T1000 (cell line): Measurements from ENCODE around the gene ERMARD.

Experiments used
- DNase-seq: peaks from one replicate; lab custom pipeline; 2025; ENCODE audit warnings: mixed read lengths; lab: John Stamatoyannopoulos, UW

Gene ERMARD

GRCh38 chr6:169825558-169826225 is 74.3 kb downstream of the ERMARD start:
- DNase-seq = no peak

GRCh38 chr6:169826697-169827096 is 75.3 kb downstream of the ERMARD start:
- no peak for DNase-seq

- no peak for DNase-seq
These were observed 75.9 kb downstream of the ERMARD start for GRCh38 chr6:169827290-169827717.

GRCh38 chr6:169828176-169828575 is 76.8 kb downstream of the ERMARD start:
- DNase-seq = no peak

- no peak for DNase-seq
These were observed 78.4 kb downstream of the ERMARD start for GRCh38 chr6:169829786-169830185.

- DNase-seq = no peak
These were observed 79.5 kb downstream of the ERMARD start for GRCh38 chr6:169830876-169831275.
